Thymus (tissue), 11 donors: Measurements from ENCODE around the gene ACIN1. TPM values are rescaled to one million over a fixed set of nuclear protein-coding genes. Genes with fewer than 3 reads are reported as not detected.
A peak's percentile ranks its signal among the peaks of the same experiment; 100 is the strongest.

Experiments used
- DNase-seq, 9 donors: peaks; one replicate each; pipeline ENCODE4 v3.0.0-alpha.2; 2013; ENCODE audit warnings: low spot score in 9 of 9, low read depth in 6 of 9, missing footprints in 1 of 9
- H3K27ac ChIP-seq, 2 donors: one replicate each; pipeline ENCODE4 v1.5.1; 2013; ENCODE audit warnings: control low read depth in 1 of 2, low read depth in 1 of 2, low read length in 1 of 2, mild to moderate bottlenecking in 1 of 2, moderate library complexity in 1 of 2
- H3K27me3 ChIP-seq, 2 donors: one replicate each; pipeline ENCODE4 v1.5.1; 2013; ENCODE audit warnings: low read length in 1 of 2; ENCODE audit not compliant: control insufficient read depth in 2 of 2, insufficient read depth in 1 of 2
- H3K36me3 ChIP-seq, 2 donors: one replicate each; pipeline ENCODE4 v1.5.1; 2013; ENCODE audit warnings: low read length in 1 of 2, mild to moderate bottlenecking in 1 of 2, moderate library complexity in 1 of 2; ENCODE audit not compliant: control insufficient read depth in 2 of 2, insufficient read depth in 2 of 2
- H3K4me1 ChIP-seq, 2 donors: one replicate each; pipeline ENCODE4 v1.5.1; 2013; ENCODE audit warnings: low read length in 2 of 2; ENCODE audit not compliant: control insufficient read depth in 2 of 2, insufficient read depth in 2 of 2
- H3K4me3 ChIP-seq, 2 donors: one replicate each; pipeline ENCODE4 v1.5.1; 2013; ENCODE audit warnings: low read length in 2 of 2, control low read depth in 1 of 2, mild to moderate bottlenecking in 1 of 2
- H3K9me3 ChIP-seq, 2 donors: one replicate each; pipeline ENCODE4 v1.5.1; 2013; ENCODE audit warnings: low read length in 1 of 2, mild to moderate bottlenecking in 1 of 2; ENCODE audit not compliant: control insufficient read depth in 2 of 2, insufficient read depth in 1 of 2
- WGBS: extraction: QIAGEN DNeasy Blood & Tissue Kit; methylation state at CpG from one replicate; pipeline ENCODE4 v1.1.7; 2013; 5-methylcytosine and 5-hydroxymethylcytosine counted together
- polyA plus RNA-seq: library from polyadenylated mRNA; stranded (reverse); fragments of 200-250 nt; gene quantifications from one replicate; pipeline ENCODE4 v1.2.3, GENCODE V29; 2013
- total RNA-seq: library from RNA; stranded (reverse); fragments of 120-200 nt; gene quantifications from one replicate; pipeline ENCODE4 v1.2.4, GENCODE V29; 2013
- donor health status: healthy.

The ACIN1 gene
- total and polyA plus RNA-seq, 2 donors = 75.6 to 123 TPM

DNA sequence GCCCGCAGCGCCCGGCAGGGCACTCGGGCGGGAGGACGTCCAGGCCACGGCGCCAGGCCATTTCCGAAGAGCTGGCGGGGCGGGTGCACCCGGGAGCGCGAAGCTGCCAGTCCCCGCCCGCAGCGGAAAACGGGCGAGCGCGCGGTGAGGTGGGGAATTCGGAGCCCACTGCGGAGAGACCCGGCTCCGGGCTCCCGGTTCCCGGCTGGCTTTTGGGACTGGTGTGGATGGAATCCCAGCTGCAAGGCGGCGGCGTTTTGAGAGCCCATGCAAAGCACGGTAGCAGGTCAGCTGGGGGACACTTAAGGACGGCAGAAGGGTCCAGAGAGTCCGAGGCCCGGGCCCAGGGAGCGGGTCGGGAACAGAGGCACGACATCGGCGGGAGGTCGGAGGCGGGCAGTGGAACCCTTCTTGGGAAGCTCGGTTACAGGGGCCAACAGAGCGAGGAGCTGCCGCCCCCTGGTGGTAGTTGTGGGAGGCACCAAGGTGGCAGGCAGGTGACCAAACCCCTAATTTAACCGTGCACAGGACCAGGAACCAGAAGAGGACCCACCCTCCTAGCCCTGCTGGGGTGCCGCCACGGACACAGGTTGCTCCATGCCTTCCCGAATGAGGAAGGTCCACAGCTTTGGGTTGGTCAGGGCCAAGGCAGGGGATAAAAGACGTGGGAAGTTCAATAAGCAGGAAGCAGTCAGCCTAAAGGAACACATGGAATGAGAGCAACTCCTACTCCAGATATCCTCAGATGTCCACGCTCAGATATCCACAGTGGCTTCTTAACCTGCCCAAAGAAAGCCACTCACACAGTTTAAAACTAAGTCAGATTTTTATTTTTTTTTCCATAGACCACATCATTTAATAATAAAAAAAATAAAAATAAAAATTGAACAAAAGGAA, 36.9 kb downstream of the ACIN1 start:
- peaks cover 15 to 24% of the 10 kb centered on the region in 2 donors for H3K4me1 ChIP-seq
- peaks cover 0 to 12% of the 10 kb centered on the region in 2 donors for H3K27me3 ChIP-seq
- DNase-seq = peak; percentile 65 to 91 (median 82)
- peak overlapping the region in 1 of 2 donors; percentile 31 for H3K27ac ChIP-seq
- H3K9me3 ChIP-seq = peaks cover 0 to 1% of the 10 kb centered on the region in 2 donors
- H3K36me3 ChIP-seq = peaks cover 45 to 55% of the 10 kb centered on the region in 2 donors
- 4% methylated on average over 51 of the region's 51 CpGs for WGBS
- H3K4me3 ChIP-seq = peak overlapping the region; percentile 62 to 77

DNA sequence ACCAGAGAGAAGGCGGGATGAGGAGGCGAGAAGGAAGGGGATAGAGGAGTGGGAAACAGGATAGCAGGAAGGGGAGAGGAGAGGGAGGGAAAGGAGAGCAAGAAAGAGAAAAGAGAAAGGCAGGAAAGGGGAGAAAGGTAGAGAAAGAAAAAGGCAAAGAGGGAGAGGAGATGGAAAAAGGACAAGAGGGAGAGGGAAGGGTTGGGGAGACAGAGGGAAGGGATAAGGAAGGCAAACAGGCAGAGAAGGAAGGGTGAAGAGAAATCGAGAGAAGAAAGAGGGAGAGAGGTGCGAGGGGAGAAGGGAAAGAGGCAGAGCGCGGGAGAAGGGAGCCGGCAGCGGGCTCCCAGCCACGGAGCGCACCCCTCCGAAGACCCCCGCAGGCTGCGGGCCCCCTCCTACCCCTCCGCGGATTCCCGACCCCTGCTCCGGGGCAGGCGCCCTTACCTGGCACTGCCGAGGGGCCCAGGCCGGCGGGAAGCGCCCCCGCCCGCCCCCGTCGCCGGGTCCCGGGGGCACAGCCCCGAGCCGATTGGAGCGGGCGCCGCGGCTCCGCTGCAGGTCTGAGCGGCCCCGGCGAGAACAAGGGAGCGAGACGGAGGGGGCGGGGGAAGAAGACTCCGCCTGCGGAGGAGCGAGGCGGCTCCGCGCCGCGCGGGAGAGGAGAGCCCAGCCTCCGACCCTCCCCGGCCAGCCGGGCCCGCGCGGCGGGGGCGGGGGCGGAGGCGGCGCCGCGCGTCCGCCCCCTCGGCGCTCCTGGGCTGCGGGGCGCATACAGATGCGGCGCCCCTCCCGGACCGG, 37.8 kb downstream of the ACIN1 start, which contains the start of gene CDH24:
Gene CDH24, minus strand, starts transcription at position 565 of the 801 bp plus-strand sequence. CDS start 1,787 bp downstream, outside the sequence.
- WGBS = 2% methylated on average over 73 of the region's 73 CpGs
- Histone ChIP-seq H3K4me3 (peak within 1 kb of the TSS; percentile 62 to 77), H3K4me1 (peaks cover 15 to 25% of the 10 kb centered on the region in 2 donors), H3K9me3 (peaks cover 0 to 1% of the 10 kb centered on the region in 2 donors), H3K27me3 (peaks cover 0 to 12% of the 10 kb centered on the region in 2 donors), H3K36me3 (peaks cover 37 to 48% of the 10 kb centered on the region in 2 donors), H3K27ac (peak within 1 kb of the TSS in 1 of 2 donors; percentile 31)
- peak in 4 of 9 donors; percentile 38 to 82 (median 72) for DNase-seq

- H3K9me3 ChIP-seq = peaks cover 0 to 1% of the 10 kb centered on the region in 2 donors
- H3K27ac ChIP-seq = no peak overlapping the region
Measured at GRCh38 chr14:23056145-23056955, 38.6 kb downstream of the ACIN1 start.

GRCh38 chr14:23055621-23056144, 39.3 kb downstream of the ACIN1 start:
- DNase-seq = no peak
- H3K27me3 ChIP-seq = peaks cover 0 to 12% of the 10 kb centered on the region in 2 donors
- no peak overlapping the region for H3K4me3 ChIP-seq
- H3K27ac ChIP-seq = no peak overlapping the region
- peaks cover 0 to 1% of the 10 kb centered on the region in 2 donors for H3K9me3 ChIP-seq
- H3K36me3 ChIP-seq = peaks cover 24 to 38% of the 10 kb centered on the region in 2 donors
- H3K4me1 ChIP-seq = peaks cover 15 to 29% of the 10 kb centered on the region in 2 donors
- 91% methylated on average over 6 of the region's 6 CpGs for WGBS

More at GRCh38 chr14:23056145-23056955, 38.6 kb downstream of the ACIN1 start:
- DNase-seq = peak in 6 of 9 donors; percentile 41 to 81 (median 64)
- H3K27me3 ChIP-seq = peaks cover 0 to 12% of the 10 kb centered on the region in 2 donors
- WGBS = 17% methylated on average over 17 of the region's 17 CpGs
- peak overlapping the region; percentile 49 to 77 for H3K4me3 ChIP-seq
- H3K36me3 ChIP-seq = peaks cover 30 to 45% of the 10 kb centered on the region in 2 donors
- peaks cover 15 to 29% of the 10 kb centered on the region in 2 donors for H3K4me1 ChIP-seq

DNA sequence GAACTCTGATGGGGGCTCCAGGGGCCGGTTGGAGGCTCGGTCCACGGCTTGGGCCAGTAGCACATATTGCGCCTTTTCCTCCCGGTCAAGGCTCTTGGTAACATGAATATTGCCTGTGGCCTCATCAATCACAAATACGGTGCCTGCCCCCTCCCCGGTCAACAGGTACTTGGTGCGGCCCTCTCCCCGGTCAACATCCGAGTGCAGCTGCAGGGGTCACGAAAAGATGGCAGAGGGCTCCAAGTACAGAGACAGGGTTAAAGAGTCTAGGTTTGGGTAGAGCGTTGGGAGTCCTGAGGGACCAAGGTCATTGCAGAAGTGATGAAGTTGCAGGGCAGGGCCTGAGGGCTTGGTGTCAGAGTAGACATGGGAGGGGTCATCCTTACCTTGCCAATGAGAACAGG, 39.8 kb downstream of the ACIN1 start:
- 98% methylated on average over 12 of the region's 12 CpGs for WGBS
- peaks cover 15 to 29% of the 10 kb centered on the region in 2 donors for H3K4me1 ChIP-seq
- H3K4me3 ChIP-seq = no peak overlapping the region
- H3K36me3 ChIP-seq = peaks cover 18 to 33% of the 10 kb centered on the region in 2 donors
- no peak for DNase-seq
- H3K9me3 ChIP-seq = peaks cover 0 to 1% of the 10 kb centered on the region in 2 donors
- H3K27ac ChIP-seq = no peak overlapping the region
- H3K27me3 ChIP-seq = peaks cover 0 to 12% of the 10 kb centered on the region in 2 donors

GRCh38 chr14:23054000-23054811, 40.7 kb downstream of the ACIN1 start:
- Histone ChIP-seq H3K27ac (no peak overlapping the region), H3K27me3 (peaks cover 0 to 12% of the 10 kb centered on the region in 2 donors), H3K4me1 (peaks cover 15 to 29% of the 10 kb centered on the region in 2 donors), H3K4me3 (no peak overlapping the region), H3K36me3 (peaks cover 15 to 33% of the 10 kb centered on the region in 2 donors), H3K9me3 (no peaks in the 10 kb centered on the region)
- peak in 2 of 9 donors; percentile 32 to 36 for DNase-seq
- WGBS = 84% methylated on average over 17 of the region's 17 CpGs

- DNase-seq = no peak
Measured at GRCh38 chr14:23053426-23053825, 41.5 kb downstream of the ACIN1 start.

More at GRCh38 chr14:23053426-23053825, 41.5 kb downstream of the ACIN1 start:
- H3K27ac ChIP-seq = no peak overlapping the region
- peaks cover 0 to 12% of the 10 kb centered on the region in 2 donors for H3K27me3 ChIP-seq
- H3K36me3 ChIP-seq = peaks cover 8 to 30% of the 10 kb centered on the region in 2 donors
- H3K4me3 ChIP-seq = no peak overlapping the region
- H3K4me1 ChIP-seq = peaks cover 15 to 29% of the 10 kb centered on the region in 2 donors
- H3K9me3 ChIP-seq = peaks cover 0 to under 1% of the 10 kb centered on the region in 2 donors
- WGBS = 98% methylated on average over 10 of the region's 10 CpGs
